ENCODE results near the gene IKZF4.

Gene IKZF4

GRCh38 chr12:56004211-56004610 is 16.6 kb upstream of the IKZF4 start:
- no peak for ATAC-seq (ENCODE audit: low read depth)
- no peak for TF ChIP-seq CTCF (IDR thresholded peaks at IDR 0.05; ENCODE audit: poor library complexity, severe bottlenecking)

GRCh38 chr12:56007564-56008559 is 13.0 kb upstream of the IKZF4 start:
- DNase-seq (ENCODE audit: low spot score): peak; percentile 67
- Histone ChIP-seq H3K36me3 (ENCODE audit: low read depth) (no peaks in the 10 kb centered on the region; the same call in 1 of the 2 replicates), H3K27me3 (ENCODE audit: insufficient read depth, poor library complexity, severe bottlenecking) (no peaks in the 10 kb centered on the region), H3K27ac (ENCODE audit: poor library complexity, severe bottlenecking) (peak overlapping the region; percentile 77), H3K4me3 (ENCODE audit: severe bottlenecking) (peak overlapping the region; percentile 41), H3K9me3 (ENCODE audit: severe bottlenecking) (no peaks in the 10 kb centered on the region), H3K4me1 (ENCODE audit: insufficient read depth, poor library complexity, severe bottlenecking) (no peaks in the 10 kb centered on the region)
- peak; percentile 56 for ATAC-seq (ENCODE audit: low read depth)
- no peak for TF ChIP-seq CTCF (IDR thresholded peaks at IDR 0.05; ENCODE audit: poor library complexity, severe bottlenecking)

More at GRCh38 chr12:56004211-56004610, 16.6 kb upstream of the IKZF4 start:
- Histone ChIP-seq H3K9me3 (ENCODE audit: severe bottlenecking) (no peaks in the 10 kb centered on the region), H3K4me3 (ENCODE audit: severe bottlenecking) (no peak overlapping the region), H3K27me3 (ENCODE audit: insufficient read depth, poor library complexity, severe bottlenecking) (no peaks in the 10 kb centered on the region), H3K36me3 (ENCODE audit: low read depth) (no peaks in the 10 kb centered on the region; the same call in 1 of the 2 replicates), H3K27ac (ENCODE audit: poor library complexity, severe bottlenecking) (no peak overlapping the region), H3K4me1 (ENCODE audit: insufficient read depth, poor library complexity, severe bottlenecking) (no peaks in the 10 kb centered on the region)
- no peak for DNase-seq (ENCODE audit: low spot score)

GRCh38 chr12:56010111-56010570 is 10.7 kb upstream of the IKZF4 start:
- no peak for TF ChIP-seq CTCF (IDR thresholded peaks at IDR 0.05; ENCODE audit: poor library complexity, severe bottlenecking)
- Histone ChIP-seq H3K27me3 (ENCODE audit: insufficient read depth, poor library complexity, severe bottlenecking) (no peaks in the 10 kb centered on the region), H3K4me3 (ENCODE audit: severe bottlenecking) (no peak overlapping the region), H3K9me3 (ENCODE audit: severe bottlenecking) (no peaks in the 10 kb centered on the region), H3K36me3 (ENCODE audit: low read depth) (no peaks in the 10 kb centered on the region), H3K4me1 (ENCODE audit: insufficient read depth, poor library complexity, severe bottlenecking) (no peaks in the 10 kb centered on the region), H3K27ac (ENCODE audit: poor library complexity, severe bottlenecking) (no peak overlapping the region)
- DNase-seq (ENCODE audit: low spot score) (no peak), ATAC-seq (ENCODE audit: low read depth) (no peak)

GRCh38 chr12:56011509-56012090 is 9.2 kb upstream of the IKZF4 start:
- Histone ChIP-seq H3K4me1 (ENCODE audit: insufficient read depth, poor library complexity, severe bottlenecking) (no peaks in the 10 kb centered on the region), H3K4me3 (ENCODE audit: severe bottlenecking) (no peak overlapping the region), H3K36me3 (ENCODE audit: low read depth) (no peaks in the 10 kb centered on the region), H3K9me3 (ENCODE audit: severe bottlenecking) (no peaks in the 10 kb centered on the region), H3K27me3 (ENCODE audit: insufficient read depth, poor library complexity, severe bottlenecking) (no peaks in the 10 kb centered on the region), H3K27ac (ENCODE audit: poor library complexity, severe bottlenecking) (no peak overlapping the region)
- ATAC-seq (ENCODE audit: low read depth) (no peak), DNase-seq (ENCODE audit: low spot score) (no peak)
- TF ChIP-seq CTCF (IDR thresholded peaks at IDR 0.05; ENCODE audit: poor library complexity, severe bottlenecking): no peak

Measured in RWPE2 (cell line).